Fibroblast of lung (primary cell): Measurements from ENCODE around the gene KRTAP19-2. TPM values are rescaled to one million over a fixed set of nuclear protein-coding genes. Genes with fewer than 3 reads are reported as not detected.

Source experiments
- DNase-seq, 2 donors: peaks; one replicate each; pipeline versions ENCODE4 v3.0.0 to v3.0.0-alpha.2; 2010; ENCODE audit warnings: low read depth in 2 of 2
- H2AFZ ChIP-seq: 2 replicates; pipeline ENCODE4 v1.5.1; 2012; ENCODE audit warnings: low read length, control low read depth, inconsistent platforms
- H3K27ac ChIP-seq: 2 replicates; pipeline ENCODE4 v1.5.1; 2011; ENCODE audit warnings: low read length, control low read depth; ENCODE audit not compliant: insufficient read depth
- H3K27me3 ChIP-seq: 2 replicates; pipeline ENCODE4 v1.5.1; 2011; ENCODE audit warnings: mild to moderate bottlenecking, low read length; ENCODE audit not compliant: control insufficient read depth, insufficient read depth
- H3K36me3 ChIP-seq: 2 replicates; pipeline ENCODE4 v1.5.1; 2011; ENCODE audit warnings: low read length; ENCODE audit not compliant: control insufficient read depth, insufficient read depth
- H3K4me1 ChIP-seq: 2 replicates; pipeline ENCODE4 v1.5.1; 2011; ENCODE audit warnings: low read length; ENCODE audit not compliant: control insufficient read depth, insufficient read depth; ENCODE audit errors: extremely low read depth
- H3K4me2 ChIP-seq: 2 replicates; pipeline ENCODE4 v1.5.1; 2011; ENCODE audit warnings: low read length, control low read depth; ENCODE audit not compliant: insufficient read depth; ENCODE audit errors: extremely low read depth
- H3K4me3 ChIP-seq, 4 experiments: fragments of 200-600 bp in 1 of 4; sonication (generic) in 1 of 4; replicated peaks in 1 of 4; 2 replicates each; pipeline ENCODE4 v1.5.1; 2011 to 2016; ENCODE audit warnings: low read length in 4 of 4, low read depth in 3 of 4, mild to moderate bottlenecking in 3 of 4, control low read depth in 2 of 4, inconsistent platforms in 1 of 4, mixed read lengths in 1 of 4; ENCODE audit not compliant: insufficient read depth in 1 of 4; ENCODE audit errors: control extremely low read depth in 1 of 4
- H3K79me2 ChIP-seq: 2 replicates; pipeline ENCODE4 v1.5.1; 2012; ENCODE audit warnings: mild to moderate bottlenecking, low read length, inconsistent platforms; ENCODE audit not compliant: control insufficient read depth, insufficient read depth
- H3K9ac ChIP-seq: 2 replicates; pipeline ENCODE4 v1.5.1; 2011; ENCODE audit warnings: mild to moderate bottlenecking, low read length, control low read depth; ENCODE audit not compliant: insufficient read depth
- H3K9me3 ChIP-seq: 2 replicates; pipeline ENCODE4 v1.5.1; 2012; ENCODE audit warnings: low read depth, low read length; ENCODE audit not compliant: control insufficient read depth, insufficient read depth
- H4K20me1 ChIP-seq: 2 replicates; pipeline ENCODE4 v1.5.1; 2011; ENCODE audit warnings: low read length; ENCODE audit not compliant: control insufficient read depth, insufficient read depth; ENCODE audit errors: extremely low read depth
- CTCF ChIP-seq, 2 donors: IDR thresholded peaks in 1 of 2; conservative IDR thresholded peaks in 1 of 2; 1 replicate in 1 of 2; 2 replicates in 1 of 2; pipeline ENCODE4 v1.5.1; 2011 to 2012; ENCODE audit warnings: low read length in 2 of 2, control low read depth in 1 of 2, inconsistent platforms in 1 of 2, low read depth in 1 of 2, mild to moderate bottlenecking in 1 of 2
- EZH2 ChIP-seq: IDR thresholded peaks from 2 replicates; pipeline ENCODE4 v1.5.1; 2012; ENCODE audit warnings: low read length, control low read depth, mild to moderate bottlenecking; ENCODE audit errors: missing control alignments
- polyA plus RNA-seq, 2 donors: library from polyadenylated mRNA; depleted of rRNA in 1 of 2; stranded (reverse) in 1 of 2; unstranded in 1 of 2; fragments of >200 nt; gene quantifications; 2 replicates each; pipeline ENCODE4 v1.2.1, GENCODE V29; 2011 to 2012; ENCODE audit warnings: missing spikeins in 1 of 2
- total RNA-seq: library from RNA; depleted of rRNA; stranded (reverse); fragments of >200 nt; gene quantifications from 2 replicates; pipeline ENCODE4 v1.2.1, GENCODE V29; 2014

KRTAP19-2 gene
- total and polyA plus RNA-seq, 2 donors (not counting 1 experiment from before 2014, with no cell fraction given) = not detected

GRCh38 chr21:30486180-30486579 lies 1.1 kb downstream of the KRTAP19-2 start:
- Histone ChIP-seq H3K4me1 (no peaks in the 10 kb centered on the region), H3K36me3 (no peaks in the 10 kb centered on the region), H3K9ac (no peak overlapping the region), H3K79me2 (no peaks in the 10 kb centered on the region), H3K27ac (no peak overlapping the region), H3K4me3 (no peak overlapping the region), H3K9me3 (no peaks in the 10 kb centered on the region), H4K20me1 (no peaks in the 10 kb centered on the region), H2AFZ (no peak overlapping the region), H3K4me2 (no peak overlapping the region), H3K27me3 (no peaks in the 10 kb centered on the region)
- no peak for DNase-seq
- TF ChIP-seq CTCF (conservative IDR thresholded peaks at IDR 0.05 in 1 of 2, IDR thresholded peaks at IDR 0.05 in 1 of 2; ENCODE audit: low read depth in 1 of 2, low read length in 2 of 2) (no peak), EZH2 (no peak)

GRCh38 chr21:30482130-30482529 lies 5.1 kb downstream of the KRTAP19-2 start:
- Histone ChIP-seq H2AFZ (no peak overlapping the region), H3K27ac (no peak overlapping the region), H3K4me3 (no peak overlapping the region), H3K9me3 (no peaks in the 10 kb centered on the region), H3K4me2 (no peak overlapping the region), H3K79me2 (no peaks in the 10 kb centered on the region), H3K36me3 (no peaks in the 10 kb centered on the region), H3K4me1 (no peaks in the 10 kb centered on the region), H3K27me3 (no peaks in the 10 kb centered on the region), H3K9ac (no peak overlapping the region), H4K20me1 (no peaks in the 10 kb centered on the region)
- TF ChIP-seq EZH2 (no peak), CTCF (conservative IDR thresholded peaks at IDR 0.05 in 1 of 2, IDR thresholded peaks at IDR 0.05 in 1 of 2; ENCODE audit: low read depth in 1 of 2, low read length in 2 of 2) (no peak)
- DNase-seq = no peak

DNA sequence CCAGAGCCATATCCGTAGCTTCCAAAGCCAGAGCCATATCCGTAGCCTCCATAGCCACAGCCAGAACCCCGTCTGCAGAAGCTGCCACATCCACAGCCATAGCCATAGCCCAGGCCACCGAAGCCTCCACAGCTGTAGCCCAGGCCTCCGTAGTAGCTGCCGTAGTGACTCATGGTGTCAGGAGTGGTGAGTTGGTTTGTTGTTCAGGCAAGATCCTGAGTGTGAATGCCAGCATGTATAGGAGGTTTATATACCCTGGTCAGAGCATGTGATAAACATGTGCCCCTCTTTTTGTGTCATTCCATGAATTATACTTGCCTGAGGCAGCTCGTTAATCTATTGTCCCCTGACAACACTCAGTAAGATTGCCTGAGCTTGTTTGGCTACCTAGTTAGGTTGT lies 7.1 kb downstream of the KRTAP19-2 start, which contains the start of gene KRTAP19-1:
TSS of gene KRTAP19-1 (minus strand) at position 223 of the 400 bp plus-strand sequence. CDS start at position 173, 50 bp downstream.
- H3K4me2 ChIP-seq = no peak within 1 kb of the TSS
- H3K9me3 ChIP-seq = no peaks in the 10 kb centered on the region
- H3K27ac ChIP-seq = no peak within 1 kb of the TSS
- H4K20me1 ChIP-seq = no peaks in the 10 kb centered on the region
- H3K27me3 ChIP-seq = no peaks in the 10 kb centered on the region
- no peaks in the 10 kb centered on the region for H3K4me1 ChIP-seq
- no peak for DNase-seq
- TF ChIP-seq EZH2 (no peak), CTCF (conservative IDR thresholded peaks at IDR 0.05 in 1 of 2, IDR thresholded peaks at IDR 0.05 in 1 of 2; ENCODE audit: low read depth in 1 of 2, low read length in 2 of 2) (no peak)
- H3K79me2 ChIP-seq = no peaks in the 10 kb centered on the region
- H3K36me3 ChIP-seq = no peaks in the 10 kb centered on the region
- no peak within 1 kb of the TSS for H3K9ac ChIP-seq
- H3K4me3 ChIP-seq = no peak within 1 kb of the TSS
- no peak within 1 kb of the TSS for H2AFZ ChIP-seq
